Endothelial cell of umbilical vein (primary cell): ENCODE data around the gene GPR107. TPM values are rescaled to one million over a fixed set of nuclear protein-coding genes. Genes with fewer than 3 reads are reported as not detected.

Experiments
- BruUV-seq: library from RNA; stranded (reverse); fragments of 400-500 nt; replicated peaks from 2 replicates; lab custom pipeline; 2021; lab: Mats Ljungman, UMichigan
- CTCF ChIA-PET: fragments of 300-600, 350-600 bp; sonication (Branson Sonifier 250); formaldehyde crosslinking; loops from one replicate; lab custom pipeline; 2021; ENCODE audit warnings: antibody characterized with exemption, inconsistent platforms; lab: Charles Lee
- POLR2A ChIA-PET: fragments of 300-600, 350-600 bp; sonication (Branson Sonifier 250); formaldehyde crosslinking; loops from one replicate; lab custom pipeline; 2021; ENCODE audit warnings: antibody characterized with exemption, inconsistent platforms; lab: Charles Lee
- DNase-seq: peaks from one replicate; pipeline ENCODE4 v3.0.0-alpha.2; 2011; ENCODE audit warnings: low read depth, low spot score
- FAIRE-seq: peaks from 2 replicates; lab custom pipeline; 2011; peaks lifted over from hg19 to GRCh38; lab: Jason Lieb, UNC
- H2AFZ ChIP-seq: 2 replicates; pipeline ENCODE4 v1.6.0; 2012; ENCODE audit warnings: low read depth, low read length, control low read depth, inconsistent platforms
- H3K27ac ChIP-seq: 2 replicates; pipeline ENCODE4 v1.5.1; 2011; ENCODE audit warnings: low read depth, mild to moderate bottlenecking, control low read depth, low read length, moderate library complexity; ENCODE audit not compliant: insufficient read depth
- H3K27me3 ChIP-seq, 2 experiments: 2 replicates each; pipeline versions ENCODE4 v1.6.0 to v1.6.1; 2011; ENCODE audit warnings: low read length in 2 of 2, mixed read lengths in 1 of 2; ENCODE audit not compliant: control insufficient read depth in 2 of 2, insufficient read depth in 2 of 2
- H3K36me3 ChIP-seq, 2 experiments: 2 replicates in 1 of 2; 3 replicates in 1 of 2; pipeline ENCODE4 v1.5.1; 2011; ENCODE audit warnings: low read length in 2 of 2, mild to moderate bottlenecking in 1 of 2, moderate library complexity in 1 of 2; ENCODE audit not compliant: control insufficient read depth in 2 of 2, insufficient read depth in 2 of 2; ENCODE audit errors: extremely low read depth in 1 of 2
- H3K4me1 ChIP-seq: 3 replicates; pipeline ENCODE4 v1.5.1; 2011; ENCODE audit warnings: mild to moderate bottlenecking, low read length; ENCODE audit not compliant: control insufficient read depth, insufficient read depth; ENCODE audit errors: extremely low read depth
- H3K4me2 ChIP-seq: 2 replicates; pipeline ENCODE4 v1.6.1; 2011; ENCODE audit warnings: low read length, control low read depth, mixed read lengths; ENCODE audit not compliant: insufficient read depth
- H3K4me3 ChIP-seq, 3 experiments: fragments of 200-600 bp in 1 of 3; sonication (generic), shearing (Covaris generic) in 1 of 3; replicated peaks in 1 of 3; 2 replicates each; pipeline ENCODE4 v1.5.1; 2011 to 2016; ENCODE audit warnings: control low read depth in 3 of 3, low read length in 3 of 3, mild to moderate bottlenecking in 2 of 3, inconsistent platforms in 1 of 3, low read depth in 1 of 3, moderate library complexity in 1 of 3; ENCODE audit not compliant: insufficient read depth in 1 of 3
- H3K79me2 ChIP-seq: 2 replicates; pipeline ENCODE4 v1.6.0; 2012; ENCODE audit warnings: low read length, inconsistent platforms; ENCODE audit not compliant: control insufficient read depth, insufficient read depth
- H3K9ac ChIP-seq: replicated peaks from 2 replicates; pipeline ENCODE3; 2011; ENCODE audit warnings: low read length, control low read depth; ENCODE audit not compliant: insufficient read depth; ENCODE audit errors: extremely low read depth
- H3K9me1 ChIP-seq: replicated peaks from 3 replicates; pipeline ENCODE4 v1.6.0; 2011; ENCODE audit warnings: mild to moderate bottlenecking, low read length; ENCODE audit not compliant: control insufficient read depth, insufficient read depth; ENCODE audit errors: extremely low read depth
- H3K9me3 ChIP-seq: replicated peaks from 2 replicates; pipeline ENCODE4 v1.5.1; 2012; ENCODE audit warnings: low read length, inconsistent platforms; ENCODE audit not compliant: control insufficient read depth, insufficient read depth
- H4K20me1 ChIP-seq: replicated peaks from 2 replicates; pipeline ENCODE3; 2011; ENCODE audit warnings: mild to moderate bottlenecking, low read length; ENCODE audit not compliant: control insufficient read depth, insufficient read depth; ENCODE audit errors: extremely low read depth
- CTCF ChIP-seq, 2 donors: IDR thresholded peaks; 1 replicate in 1 of 2; 2 replicates in 1 of 2; pipeline ENCODE4 v1.5.1; 2011; ENCODE audit warnings: low read length in 2 of 2, mild to moderate bottlenecking in 2 of 2, moderate library complexity in 2 of 2, control low read depth in 1 of 2, inconsistent platforms in 1 of 2, low read depth in 1 of 2; ENCODE audit not compliant: insufficient read depth in 1 of 2; ENCODE audit errors: extremely low read depth in 1 of 2
- EZH2 ChIP-seq: IDR thresholded peaks from 2 replicates; pipeline ENCODE4 v1.6.1; 2012; ENCODE audit warnings: borderline replicate concordance, low read depth, mild to moderate bottlenecking, moderate library complexity, low read length, inconsistent platforms; ENCODE audit not compliant: severe bottlenecking
- FOS ChIP-seq: IDR thresholded peaks from 2 replicates; pipeline ENCODE4 v1.6.1; 2011; ENCODE audit warnings: mild to moderate bottlenecking, low read length, moderate library complexity, borderline replicate concordance; ENCODE audit not compliant: insufficient read depth
- GATA2 ChIP-seq: IDR thresholded peaks from 2 replicates; pipeline ENCODE4 v1.7.0; 2011; ENCODE audit warnings: low read depth, mild to moderate bottlenecking, moderate library complexity, mixed read lengths, low read length; ENCODE audit not compliant: insufficient read length, insufficient read depth
- JUN ChIP-seq: IDR thresholded peaks from 2 replicates; pipeline ENCODE4 v1.6.1; 2011; ENCODE audit warnings: borderline replicate concordance, low read depth; ENCODE audit not compliant: insufficient read length, insufficient read depth
- MAX ChIP-seq: IDR thresholded peaks from 2 replicates; pipeline ENCODE4 v1.6.1; 2011; ENCODE audit not compliant: insufficient read depth, insufficient read length
- MYC ChIP-seq: IDR thresholded peaks from one replicate; pipeline ENCODE4 v1.6.1; 2011; ENCODE audit warnings: mild to moderate bottlenecking, low read depth, low read length
- POLR2A ChIP-seq: IDR thresholded peaks from 2 replicates; pipeline ENCODE4 v1.6.1; 2012; ENCODE audit warnings: low read depth, mild to moderate bottlenecking, control low read depth, low read length
- POLR2AphosphoS5 ChIP-seq: IDR thresholded peaks from 2 replicates; pipeline ENCODE4 v1.6.1; 2012; ENCODE audit warnings: low read depth, mild to moderate bottlenecking, control low read depth, low read length, moderate library complexity; ENCODE audit not compliant: insufficient read depth
- dilution Hi-C: fragments of 300-500 bp; cut with MboI; formaldehyde crosslinking; loops from one replicate; pipeline ENCODE4 v1.15.0; 2019; ENCODE audit warnings: low sequenced_read_pairs; ENCODE audit not compliant: extremely low pct_ligation_motif_present
- intact Hi-C: fragments of 100-400 bp; cut with micrococcal nuclease; formaldehyde crosslinking; loops from one replicate; pipeline ENCODE4 v1.10.0; 2022
- polyA plus RNA-seq, 4 experiments: library from polyadenylated mRNA; depleted of rRNA in 3 of 4; stranded (reverse) in 3 of 4; unstranded in 1 of 4; fragments of >200 nt; gene quantifications; 2 replicates each; pipeline versions ENCODE4 v1.2.1 to v1.2.3, GENCODE V29; 2011 to 2012; ENCODE audit warnings: missing spikeins in 1 of 4
- total RNA-seq: library from RNA; stranded (reverse); gene quantifications from 2 replicates; pipeline ENCODE4 v1.2.3, GENCODE V29; 2021

GPR107 gene
- total and polyA plus RNA-seq, 2 donors (not counting 3 experiments of a cell fraction or from before 2014, with no cell fraction given): 27.2 to 38.9 TPM

- Histone ChIP-seq H3K9ac (no peak overlapping the region), H3K4me1 (peaks cover 6% of the 10 kb centered on the region), H3K4me2 (no peak overlapping the region), H2AFZ (no peak overlapping the region), H3K36me3 (peaks cover 3 to 22% of the 10 kb centered on the region in 2 experiments), H3K4me3 (no peak overlapping the region), H3K27ac (no peak overlapping the region), H3K9me1 (no peaks in the 10 kb centered on the region), H3K9me3 (no peaks in the 10 kb centered on the region), H3K79me2 (no peaks in the 10 kb centered on the region), H3K27me3 (no peaks in the 10 kb centered on the region), H4K20me1 (no peaks in the 10 kb centered on the region)
- intact Hi-C loops: no loop called here
- FAIRE-seq (no peak), DNase-seq (no peak)
- dilution Hi-C loops: no loop called here
- ChIA-PET POLR2A (interaction anchor here (0.8 to 0.9 kb wide), 2 partner anchors 8 to 12 kb away, joined by 4 read pairs; no protein-coding TSS in a partner anchor), CTCF (interaction anchor here (2.0 kb wide), 1 partner anchor 118 kb away, joined by 7 read pairs; no protein-coding TSS in a partner anchor)
- no TSS peak for BruUV-seq
- TF ChIP-seq MYC (no peak), POLR2A (no peak), GATA2 (no peak), EZH2 (no peak), MAX (no peak), FOS (no peak), CTCF (IDR thresholded peaks at IDR 0.05; ENCODE audit: extremely low read depth in 1 of 2, insufficient read depth in 1 of 2, low read depth in 1 of 2, low read length in 2 of 2) (no peak), JUN (no peak), POLR2AphosphoS5 (no peak)
These were observed 70.6 kb downstream of the GPR107 start for GRCh38 chr9:130124085-130124860.
